Kidney (tissue), 14 donors: Measurements from ENCODE around the gene IP6K3. TPM values are rescaled to one million over a fixed set of nuclear protein-coding genes. Genes with fewer than 3 reads are reported as not detected.

Experiments used
- DNase-seq, 5 donors: peaks; one replicate each; pipeline ENCODE4 v3.0.0-alpha.2; 2013 to 2020
- FAIRE-seq: peaks from 2 replicates; lab custom pipeline; 2012; peaks lifted over from hg19 to GRCh38; lab: Jason Lieb, UNC
- H3K27ac ChIP-seq, 2 donors: one replicate each; pipeline ENCODE4 v1.7.0; 2013; ENCODE audit warnings: low read depth in 2 of 2, low read length in 2 of 2, inconsistent platforms in 1 of 2
- H3K27me3 ChIP-seq: one replicate; pipeline ENCODE4 v1.7.1; 2013; ENCODE audit warnings: low read length, inconsistent platforms; ENCODE audit not compliant: control insufficient read depth, insufficient read depth
- H3K36me3 ChIP-seq, 3 donors: one replicate each; pipeline versions ENCODE4 v1.7.0 to v1.7.1; 2013; ENCODE audit warnings: low read length in 3 of 3, control low read depth in 1 of 3, inconsistent platforms in 1 of 3; ENCODE audit not compliant: insufficient read depth in 3 of 3, control insufficient read depth in 2 of 3
- H3K4me1 ChIP-seq, 3 donors: one replicate each; pipeline versions ENCODE4 v1.7.0 to v1.7.1; 2013; ENCODE audit warnings: low read length in 3 of 3, inconsistent platforms in 1 of 3, low read depth in 1 of 3; ENCODE audit not compliant: control insufficient read depth in 2 of 3, insufficient read depth in 2 of 3
- H3K4me3 ChIP-seq, 3 donors: one replicate each; pipeline versions ENCODE4 v1.7.0 to v1.8.1; 2013; ENCODE audit warnings: low read length in 3 of 3, control low read depth in 1 of 3, inconsistent platforms in 1 of 3
- H3K9ac ChIP-seq, 3 donors: one replicate each; pipeline versions ENCODE4 v1.7.0 to v1.7.1; 2013; ENCODE audit warnings: low read length in 3 of 3, control low read depth in 1 of 3, inconsistent platforms in 1 of 3
- H3K9me3 ChIP-seq, 3 donors: one replicate each; pipeline versions ENCODE4 v1.7.0 to v1.7.1; 2013; ENCODE audit warnings: low read length in 3 of 3, control low read depth in 1 of 3, inconsistent platforms in 1 of 3; ENCODE audit not compliant: control insufficient read depth in 2 of 3, insufficient read depth in 1 of 3
- intact Hi-C: fragments of 100-400 bp; cut with DNase I; formaldehyde crosslinking; loops from one replicate; pipeline ENCODE4 v1.11.1; 2022
- polyA plus RNA-seq: library from polyadenylated mRNA; stranded (reverse); fragments of 350-450 nt; fragmentation: Illumina TruSeq; extraction: RNeasy Lipid Tissue Mini Kit (QIAGEN cat#74804); gene quantifications from one replicate; pipeline ENCODE4 v1.2.3, GENCODE V29; 2014; ENCODE audit warnings: low read depth, low replicate concordance; ENCODE audit not compliant: insufficient read depth
- total RNA-seq: library from RNA; stranded (reverse); fragmentation: NEBNext Ultra II Directional; extraction: Animal tissue kit (Norgen Biotek cat#: 25700); gene quantifications from one replicate; pipeline ENCODE4 v1.2.1, GENCODE V29; 2021
- TF ChIP-seq, protein P1 (sequence below): IDR thresholded peaks from 3 replicates; pipeline ENCODE4 v1.5.1; 2012; ENCODE audit warnings: mild to moderate bottlenecking, moderate library complexity, borderline replicate concordance; ENCODE audit not compliant: insufficient read depth; ENCODE audit errors: extremely low read depth
- donor health status: control.
- donor health status: control.
- donor health status: control.
- donor health status: control.
- donor health status: control.
- donor health status: DM: yes; HTN: yes; CAD: no.
- donor health status: Normal renal cell carcinoma (clear cell type).

Gene IP6K3
- total and polyA plus RNA-seq, 2 donors from 2014 or later = 0.47 to 4.0 TPM

DNA sequence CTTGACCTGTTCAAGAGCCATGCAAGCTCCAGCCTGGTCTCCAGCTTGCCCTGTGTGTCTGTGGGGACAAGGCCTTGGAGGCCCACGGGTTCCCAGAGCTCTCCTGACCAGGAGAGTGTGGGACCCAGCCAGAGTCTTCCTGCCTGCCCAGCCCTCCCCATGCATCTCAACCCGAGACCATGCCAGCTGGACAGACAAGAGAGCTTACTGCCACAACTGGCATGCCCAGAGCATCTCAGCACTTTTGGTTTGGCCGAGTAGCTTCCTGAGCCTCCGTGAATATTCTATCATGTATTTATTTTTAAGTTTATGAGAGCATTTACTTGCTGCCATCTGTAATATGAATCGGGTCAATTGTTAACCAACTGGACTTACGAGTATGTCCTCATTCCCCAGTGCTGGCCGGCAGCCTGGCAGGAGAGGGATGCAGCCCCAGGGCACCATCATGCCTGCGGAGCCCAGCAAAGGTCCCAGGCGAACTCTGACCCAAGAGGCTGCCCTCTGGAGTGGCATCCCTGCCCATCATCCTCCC lies 14.9 kb downstream of the IP6K3 start:
- Histone ChIP-seq H3K4me3 (no peak overlapping the region), H3K9ac (no peak overlapping the region), H3K4me1 (peaks cover 0 to 3% (median 0%) of the 10 kb centered on the region in 3 donors), H3K27me3 (no peaks in the 10 kb centered on the region), H3K36me3 (no peaks in the 10 kb centered on the region), H3K27ac (peak overlapping the region in 1 of 2 donors; percentile 22), H3K9me3 (no peaks in the 10 kb centered on the region)
- intact Hi-C loops = no loop called here
- DNase-seq (peak in 1 of 5 donors; percentile 60), FAIRE-seq (no peak)
- TF ChIP-seq, protein P1, sequence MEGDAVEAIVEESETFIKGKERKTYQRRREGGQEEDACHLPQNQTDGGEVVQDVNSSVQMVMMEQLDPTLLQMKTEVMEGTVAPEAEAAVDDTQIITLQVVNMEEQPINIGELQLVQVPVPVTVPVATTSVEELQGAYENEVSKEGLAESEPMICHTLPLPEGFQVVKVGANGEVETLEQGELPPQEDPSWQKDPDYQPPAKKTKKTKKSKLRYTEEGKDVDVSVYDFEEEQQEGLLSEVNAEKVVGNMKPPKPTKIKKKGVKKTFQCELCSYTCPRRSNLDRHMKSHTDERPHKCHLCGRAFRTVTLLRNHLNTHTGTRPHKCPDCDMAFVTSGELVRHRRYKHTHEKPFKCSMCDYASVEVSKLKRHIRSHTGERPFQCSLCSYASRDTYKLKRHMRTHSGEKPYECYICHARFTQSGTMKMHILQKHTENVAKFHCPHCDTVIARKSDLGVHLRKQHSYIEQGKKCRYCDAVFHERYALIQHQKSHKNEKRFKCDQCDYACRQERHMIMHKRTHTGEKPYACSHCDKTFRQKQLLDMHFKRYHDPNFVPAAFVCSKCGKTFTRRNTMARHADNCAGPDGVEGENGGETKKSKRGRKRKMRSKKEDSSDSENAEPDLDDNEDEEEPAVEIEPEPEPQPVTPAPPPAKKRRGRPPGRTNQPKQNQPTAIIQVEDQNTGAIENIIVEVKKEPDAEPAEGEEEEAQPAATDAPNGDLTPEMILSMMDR = no peak

DNA sequence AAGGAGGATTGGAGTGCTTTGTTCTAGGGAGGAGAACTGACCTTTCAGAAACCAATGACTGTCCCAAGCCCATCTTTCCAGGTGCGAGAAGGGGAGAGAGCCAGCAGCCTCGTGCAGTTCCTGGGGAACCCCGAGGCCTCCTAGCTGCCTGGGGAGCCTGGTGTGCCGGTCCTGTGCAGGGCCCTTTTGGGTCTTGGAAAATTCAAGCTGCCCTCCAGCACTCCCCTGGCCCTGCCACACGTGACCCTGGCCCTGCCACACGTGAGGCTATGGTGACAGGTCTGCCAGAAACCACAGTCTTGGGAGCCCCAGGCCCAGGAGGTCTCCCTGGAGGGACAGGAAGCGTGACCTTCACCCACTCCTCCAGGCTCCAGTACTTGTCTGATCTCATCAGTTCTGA lies 15.7 kb downstream of the IP6K3 start:
- Histone ChIP-seq H3K4me1 (peaks cover 0 to 3% (median 0%) of the 10 kb centered on the region in 3 donors), H3K27me3 (no peaks in the 10 kb centered on the region), H3K9ac (no peak overlapping the region), H3K4me3 (no peak overlapping the region), H3K36me3 (no peaks in the 10 kb centered on the region), H3K9me3 (no peaks in the 10 kb centered on the region), H3K27ac (no peak overlapping the region)
- intact Hi-C loops = no loop called here
- no peak for FAIRE-seq
- no peak for DNase-seq
- TF ChIP-seq, protein P1 = no peak

GRCh38 chr6:33730611-33731010 lies 16.1 kb downstream of the IP6K3 start:
- FAIRE-seq (no peak), DNase-seq (no peak)
- Histone ChIP-seq H3K4me3 (no peak overlapping the region), H3K4me1 (peaks cover 0 to 3% (median 0%) of the 10 kb centered on the region in 3 donors), H3K27me3 (no peaks in the 10 kb centered on the region), H3K9me3 (no peaks in the 10 kb centered on the region), H3K36me3 (no peaks in the 10 kb centered on the region), H3K9ac (no peak overlapping the region), H3K27ac (no peak overlapping the region)
- intact Hi-C loops = no loop called here
- TF ChIP-seq, protein P1 = no peak

GRCh38 chr6:33729059-33729458 lies 17.6 kb downstream of the IP6K3 start:
- H3K4me3 ChIP-seq = no peak overlapping the region
- H3K9me3 ChIP-seq = no peaks in the 10 kb centered on the region
- no peak overlapping the region for H3K9ac ChIP-seq
- H3K27me3 ChIP-seq = no peaks in the 10 kb centered on the region
- intact Hi-C loops = no loop called here
- H3K36me3 ChIP-seq = no peaks in the 10 kb centered on the region
- DNase-seq (peak in 1 of 5 donors; percentile 27), FAIRE-seq (no peak)
- H3K4me1 ChIP-seq = peaks cover 0 to 3% (median 0%) of the 10 kb centered on the region in 3 donors
- TF ChIP-seq, protein P1 = no peak
- no peak overlapping the region for H3K27ac ChIP-seq
